K562 (cell line): Measurements from ENCODE around the gene ATP9A. TPM values are rescaled to one million over a fixed set of nuclear protein-coding genes. Genes with fewer than 3 reads are reported as not detected.
A peak's percentile ranks its signal among the peaks of the same experiment; 100 is the strongest.

Experiments
- BRF1 ChIP-seq: IDR thresholded peaks from 3 replicates; pipeline ENCODE4 v1.6.1; 2011; ENCODE audit warnings: borderline replicate concordance, mild to moderate bottlenecking; ENCODE audit not compliant: insufficient read length; ENCODE audit errors: extremely low read depth
- CBFB ChIP-seq: sonication (generic); formaldehyde crosslinking; IDR thresholded peaks from 2 replicates; pipeline ENCODE4 v1.4.0; 2020; ENCODE audit warnings: mild to moderate bottlenecking, missing genetic modification reagents
- ESRRA ChIP-seq: fragments of 450-650 bp; IDR thresholded peaks from 2 replicates; pipeline ENCODE4 v1.6.1; 2014; ENCODE audit warnings: low read depth, mild to moderate bottlenecking, moderate library complexity, borderline replicate concordance
- HOXB6 ChIP-seq: fragments of 250-450 bp; sonication (Bioruptor Pico); IDR thresholded peaks from 2 replicates; pipeline ENCODE4 v1.5.1; 2022; ENCODE audit warnings: mild to moderate bottlenecking, borderline replicate concordance
- KDM2B ChIP-seq: fragments of 250-450 bp; sonication (Bioruptor Pico); IDR thresholded peaks from 2 replicates; pipeline ENCODE4 v1.8.0; 2021; ENCODE audit warnings: mild to moderate bottlenecking, moderate library complexity
- KDM4B ChIP-seq, 2 experiments: fragments of 450-650 bp in 1 of 2; sonication (generic) in 1 of 2; IDR thresholded peaks; 2 replicates each; pipeline ENCODE4 v1.6.1; 2016 to 2017; ENCODE audit warnings: borderline replicate concordance in 2 of 2, antibody characterized with exemption in 1 of 2, low read depth in 1 of 2, mild to moderate bottlenecking in 1 of 2
- MEIS2 ChIP-seq: fragments of 450-650 bp; IDR thresholded peaks from 2 replicates; pipeline ENCODE4 v1.6.1; 2014; ENCODE audit warnings: mild to moderate bottlenecking; ENCODE audit not compliant: partially characterized antibody
- NBN ChIP-seq: fragments of 450-650 bp; IDR thresholded peaks from 2 replicates; pipeline ENCODE4 v1.6.1; 2016; ENCODE audit warnings: low read depth, mild to moderate bottlenecking
- NFE2 ChIP-seq: IDR thresholded peaks from 2 replicates; pipeline ENCODE4 v1.6.1; 2014; ENCODE audit warnings: antibody characterized with exemption, low read depth
- PKNOX1 ChIP-seq: fragments of 450-650 bp; IDR thresholded peaks from 2 replicates; pipeline ENCODE4 v1.6.1; 2016
- PML ChIP-seq: IDR thresholded peaks from 2 replicates; pipeline ENCODE4 v1.6.1; 2012; ENCODE audit warnings: low read length, inconsistent platforms
- PRDM10 ChIP-seq: fragments of 450-650 bp; IDR thresholded peaks from 2 replicates; pipeline ENCODE4 v1.6.1; 2018; ENCODE audit not compliant: partially characterized antibody
- SREBF1 ChIP-seq: fragments of 150-350 bp; IDR thresholded peaks from 2 replicates; pipeline ENCODE4 v1.6.1; 2014; ENCODE audit warnings: antibody characterized with exemption, low read depth, low read length, borderline replicate concordance
- ZFP36 ChIP-seq: fragments of 150-350 bp; IDR thresholded peaks from 2 replicates; pipeline ENCODE4 v1.6.1; 2018; ENCODE audit warnings: low read length, low read depth; ENCODE audit not compliant: partially characterized antibody
- ZKSCAN1 ChIP-seq: fragments of 150-350 bp; IDR thresholded peaks from 2 replicates; pipeline ENCODE4 v1.6.1; 2016; ENCODE audit warnings: low read depth, low read length
- ZNF445 ChIP-seq: fragments of 250-450 bp; sonication (Bioruptor Pico); IDR thresholded peaks from 2 replicates; pipeline ENCODE4 v1.4.0; 2020; ENCODE audit warnings: low read depth, mild to moderate bottlenecking, moderate library complexity
- ZNF584 ChIP-seq: fragments of 200-800 bp; sonication (Bioruptor generic); IDR thresholded peaks from 2 replicates; pipeline ENCODE4 v1.6.1; 2016; ENCODE audit warnings: low read depth, mild to moderate bottlenecking, missing genetic modification characterization, missing compliant biosample characterization
- polyA plus RNA-seq, 8 experiments: library from polyadenylated mRNA; depleted of rRNA in 4 of 8; stranded (reverse) in 5 of 8; unstranded in 3 of 8; fragments of >200 nt; fragmentation: Nextera tagmentation in 2 of 8; fragmentation: Illumina TruSeq in 1 of 8; extraction: Ambion mirVana in 2 of 8; extraction: Trizol in 1 of 8; gene quantifications; 2 replicates each; pipeline versions ENCODE4 v1.2.1 to v1.2.3, GENCODE V29; 2011 to 2014; ENCODE audit warnings: inconsistent platforms in 1 of 8, missing spikeins in 1 of 8
- total RNA-seq, 7 experiments: library from RNA; depleted of rRNA in 6 of 7; stranded (reverse); fragments of >200 nt in 6 of 7; fragmentation: Illumina TruSeq in 2 of 7; extraction: Trizol in 2 of 7; gene quantifications; 2 replicates each; pipeline versions ENCODE4 v1.2.1 to v1.2.3, GENCODE V29; 2011 to 2021; ENCODE audit warnings: low replicate concordance in 1 of 7
- TF ChIP-seq, protein P1 (sequence below), 2 experiments: fragments of 250-450 bp in 1 of 2; fragments of 450-650 bp in 1 of 2; sonication (Bioruptor Pico) in 1 of 2; IDR thresholded peaks; 2 replicates each; pipeline versions ENCODE4 v1.6.1 to v1.8.0; 2016 to 2021; ENCODE audit warnings: mild to moderate bottlenecking in 2 of 2, moderate library complexity in 2 of 2, missing compliant biosample characterization in 1 of 2, missing genetic modification characterization in 1 of 2

Gene ATP9A
- total and polyA plus RNA-seq, 9 of the 15 experiments (the other 6 are each of a cell fraction or from before 2014, with no cell fraction given): 0.18 to 0.62 (median 0.29) TPM

- TF ChIP-seq KDM4B (IDR thresholded peaks at IDR 0.05; ENCODE audit: borderline replicate concordance in 2 of 2, low read depth in 1 of 2) (no peak), ZKSCAN1 (no peak), NBN (no peak), KDM2B (CRISPR knock-in tag) (no peak), NFE2 (0 out of 2 replicates have a peak, but pooled peaks have one; percentile 14), ZFP36 (peak; percentile 54), PML (no peak), HOXB6 (CRISPR knock-in tag) (no peak), CBFB (CRISPR knock-in tag) (no peak), MEIS2 (peak; percentile 1), ESRRA (no peak), ZNF584 (CRISPR knock-in tag) (no peak), BRF1 (no peak), PKNOX1 (0 out of 2 replicates have a peak, but pooled peaks have one; percentile 6), SREBF1 (no peak), PRDM10 (peak; percentile 81), ZNF445 (CRISPR knock-in tag) (no peak)
- TF ChIP-seq, protein P1, sequence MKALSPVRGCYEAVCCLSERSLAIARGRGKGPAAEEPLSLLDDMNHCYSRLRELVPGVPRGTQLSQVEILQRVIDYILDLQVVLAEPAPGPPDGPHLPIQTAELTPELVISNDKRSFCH (CRISPR knock-in tag; IDR thresholded peaks at IDR 0.05): no peak
- TF ChIP-seq, protein P1 (tag; IDR thresholded peaks at IDR 0.05): no peak
Measured at GRCh38 chr20:51622004-51622874, 146.0 kb downstream of the ATP9A start (continued).
